PFSK-1 (cell line): ENCODE results near the gene DCLK3.

ENCODE experiments used
- POLR2AphosphoS5 ChIP-seq: IDR thresholded peaks from 2 replicates; pipeline ENCODE4 v1.6.1; 2012; ENCODE audit warnings: low read depth, mild to moderate bottlenecking, control low read depth, low read length, moderate library complexity
- REST ChIP-seq, 2 experiments: IDR thresholded peaks; 2 replicates each; pipeline versions ENCODE4 v1.6.1 to v1.8.0; 2011 to 2012; ENCODE audit warnings: low read depth in 2 of 2, low read length in 2 of 2, control low read depth in 1 of 2, inconsistent platforms in 1 of 2, mild to moderate bottlenecking in 1 of 2, moderate library complexity in 1 of 2; ENCODE audit not compliant: insufficient read depth in 1 of 2

GRCh38 chr3:36763850-36764703 lies at the start of gene DCLK3:
- TF ChIP-seq POLR2AphosphoS5 (no peak), REST (IDR thresholded peaks at IDR 0.05; ENCODE audit: insufficient read depth in 1 of 2, low read depth in 2 of 2, low read length in 2 of 2) (no peak)
